CD14-positive monocyte (primary cell): ENCODE results near the gene EIF4A3. TPM values are rescaled to one million over a fixed set of nuclear protein-coding genes. Genes with fewer than 3 reads are reported as not detected.
A peak's percentile ranks its signal among the peaks of the same experiment; 100 is the strongest.

Source experiments
- DNase-seq, 3 donors: peaks; one replicate each; pipeline ENCODE4 v3.0.0-alpha.2; 2011 to 2022
- H2AFZ ChIP-seq: 2 replicates; pipeline ENCODE4 v1.6.0; 2012; ENCODE audit warnings: mild to moderate bottlenecking, low read depth, low read length, inconsistent platforms; ENCODE audit not compliant: insufficient read depth, poor library complexity, severe bottlenecking
- H3K27ac ChIP-seq, 2 donors: 1 replicate in 1 of 2; 2 replicates in 1 of 2; pipeline ENCODE4 v1.5.1; 2012 to 2013; ENCODE audit warnings: low read length in 2 of 2, control low read depth in 1 of 2, inconsistent platforms in 1 of 2, low read depth in 1 of 2, mild to moderate bottlenecking in 1 of 2
- H3K27me3 ChIP-seq, 2 donors: one replicate each; pipeline versions ENCODE4 v1.6.0 to v1.6.1; 2011 to 2013; ENCODE audit warnings: low read length in 2 of 2; ENCODE audit not compliant: control insufficient read depth in 2 of 2, insufficient read depth in 2 of 2
- H3K36me3 ChIP-seq, 2 donors: replicated peaks in 1 of 2; 1 replicate in 1 of 2; 2 replicates in 1 of 2; pipeline versions ENCODE4 v1.5.1 to v1.6.1; 2012 to 2013; ENCODE audit warnings: low read length in 2 of 2, control low read depth in 1 of 2, inconsistent platforms in 1 of 2, mild to moderate bottlenecking in 1 of 2; ENCODE audit not compliant: insufficient read depth in 2 of 2, control insufficient read depth in 1 of 2
- H3K4me1 ChIP-seq, 2 donors: 1 replicate in 1 of 2; 2 replicates in 1 of 2; pipeline versions ENCODE4 v1.5.1 to v1.6.1; 2012 to 2013; ENCODE audit warnings: low read length in 2 of 2, control low read depth in 1 of 2, inconsistent platforms in 1 of 2, mild to moderate bottlenecking in 1 of 2, moderate library complexity in 1 of 2; ENCODE audit not compliant: insufficient read depth in 2 of 2, control insufficient read depth in 1 of 2
- H3K4me2 ChIP-seq: replicated peaks from 2 replicates; pipeline ENCODE3; 2012; ENCODE audit warnings: low read length, moderate library complexity, mild to moderate bottlenecking; ENCODE audit not compliant: poor library complexity, severe bottlenecking; ENCODE audit errors: extremely low read depth
- H3K4me3 ChIP-seq, 3 experiments: fragments of 200-600 bp in 1 of 3; sonication (generic) in 1 of 3; replicated peaks in 1 of 3; 1 replicate in 2 of 3; 2 replicates in 1 of 3; pipeline ENCODE4 v1.5.1; 2011 to 2013; ENCODE audit warnings: low read length in 3 of 3, mild to moderate bottlenecking in 3 of 3, control low read depth in 2 of 3, low read depth in 2 of 3, inconsistent platforms in 1 of 3, moderate library complexity in 1 of 3
- H3K79me2 ChIP-seq: 2 replicates; pipeline ENCODE4 v1.6.0; 2012; ENCODE audit warnings: mild to moderate bottlenecking, control low read depth, inconsistent platforms, low read length, moderate library complexity; ENCODE audit not compliant: insufficient read depth
- H3K9ac ChIP-seq: 2 replicates; pipeline ENCODE4 v1.6.0; 2017; ENCODE audit warnings: low read length, mild to moderate bottlenecking; ENCODE audit not compliant: insufficient read depth, poor library complexity, severe bottlenecking
- H3K9me3 ChIP-seq, 2 donors: replicated peaks in 1 of 2; 1 replicate in 1 of 2; 2 replicates in 1 of 2; pipeline versions ENCODE4 v1.5.1 to v1.6.1; 2012 to 2013; ENCODE audit warnings: low read length in 2 of 2, control low read depth in 1 of 2; ENCODE audit not compliant: control insufficient read depth in 1 of 2, insufficient read depth in 1 of 2
- H4K20me1 ChIP-seq: 2 replicates; pipeline ENCODE4 v1.6.0; 2012; ENCODE audit warnings: mild to moderate bottlenecking, low read length, control low read depth, moderate library complexity; ENCODE audit not compliant: insufficient read depth
- H3K27ac Mint-ChIP-seq, 7 donors: one replicate each; pipeline ENCODE4 v1.8.0; 2020; ENCODE audit warnings: mild to moderate bottlenecking in 7 of 7, mixed read lengths in 7 of 7, moderate library complexity in 6 of 7, inconsistent platforms in 2 of 7
- H3K27me3 Mint-ChIP-seq, 3 donors: one replicate each; pipeline ENCODE4 v1.8.0; 2021 to 2022; ENCODE audit warnings: low read depth in 3 of 3, mild to moderate bottlenecking in 3 of 3, mixed read lengths in 3 of 3, moderate library complexity in 3 of 3, inconsistent platforms in 1 of 3
- H3K36me3 Mint-ChIP-seq, 2 donors: one replicate each; pipeline ENCODE4 v1.8.0; 2020; ENCODE audit warnings: mixed read lengths in 2 of 2, inconsistent platforms in 1 of 2, mild to moderate bottlenecking in 1 of 2
- H3K4me1 Mint-ChIP-seq: one replicate; pipeline ENCODE4 v1.8.0; 2020; ENCODE audit warnings: mild to moderate bottlenecking, mixed read lengths
- H3K4me3 Mint-ChIP-seq, 2 donors: one replicate each; pipeline ENCODE4 v1.8.0; 2020; ENCODE audit warnings: mild to moderate bottlenecking in 2 of 2, mixed read lengths in 2 of 2, moderate library complexity in 1 of 2
- H3K9me3 Mint-ChIP-seq, 7 donors: one replicate each; pipeline ENCODE4 v1.8.0; 2020 to 2022; ENCODE audit warnings: mixed read lengths in 7 of 7, mild to moderate bottlenecking in 6 of 7, moderate library complexity in 6 of 7, inconsistent platforms in 2 of 7
- CTCF ChIP-seq: fragments of 200-600 bp; IDR thresholded peaks from one replicate; pipeline ENCODE4 v1.8.0; 2022; ENCODE audit warnings: antibody characterized with exemption, mild to moderate bottlenecking
- WGBS: methylation state at CpG from one replicate; pipeline ENCODE4 v1.1.5; 2013; ENCODE audit warnings: missing lambda C conversion rate; ENCODE audit not compliant: insufficient coverage; 5-methylcytosine and 5-hydroxymethylcytosine counted together
- intact Hi-C, 2 donors: fragments of 100-400 bp; cut with micrococcal nuclease; formaldehyde crosslinking; loops; one replicate each; pipeline versions ENCODE4 v1.15.0 to v1.15.1; 2023
- polyA plus RNA-seq, 3 donors: library from polyadenylated mRNA; depleted of rRNA in 1 of 3; unstranded in 2 of 3; stranded (reverse) in 1 of 3; fragments of 300-500 nt in 2 of 3; fragments of >200 nt in 1 of 3; fragmentation: Illumina TruSeq in 2 of 3; gene quantifications; 1 replicate in 2 of 3; 2 replicates in 1 of 3; pipeline ENCODE4 v1.2.3, GENCODE V29; 2012 to 2021

Gene EIF4A3
- polyA plus RNA-seq, 3 donors = 101 to 180 (median 106) TPM

- 93% methylated on average over 20 of the region's 23 CpGs for WGBS
- no peak for TF ChIP-seq CTCF
- H4K20me1 ChIP-seq = peaks cover 11% of the 10 kb centered on the region
- H3K36me3 ChIP-seq = no peaks in the 10 kb centered on the region
- no peak for DNase-seq
- no peaks in the 10 kb centered on the region for H3K9me3 ChIP-seq
- H3K4me2 ChIP-seq = no peak overlapping the region
- Mint-ChIP-seq H3K27me3 (peaks cover 1 to 6% (median 4%) of the 10 kb centered on the region in 3 donors), H3K4me3 (no peak overlapping the region), H3K36me3 (no peaks in the 10 kb centered on the region), H3K27ac (peak overlapping the region in 2 of 7 donors; percentile 22 to 37), H3K9me3 (peaks cover 0 to 2% (median 0%) of the 10 kb centered on the region in 7 donors), H3K4me1 (peaks cover 44% of the 10 kb centered on the region)
- no peak overlapping the region for H2AFZ ChIP-seq
- peaks cover 12% of the 10 kb centered on the region for H3K79me2 ChIP-seq
- intact Hi-C loops = no loop called here
- no peak overlapping the region for H3K9ac ChIP-seq
- H3K27me3 ChIP-seq = no peaks in the 10 kb centered on the region
- no peak overlapping the region for H3K27ac ChIP-seq
- H3K4me3 ChIP-seq = no peak overlapping the region
- H3K4me1 ChIP-seq = peaks cover 39 to 44% of the 10 kb centered on the region in 2 donors
Observed at GRCh38 chr17:80097844-80098691, 48.9 kb downstream of the EIF4A3 start.

- Histone ChIP-seq H3K4me3 (no peak overlapping the region), H3K4me1 (peaks cover 37 to 44% of the 10 kb centered on the region in 2 donors), H3K9me3 (no peaks in the 10 kb centered on the region), H3K27me3 (no peaks in the 10 kb centered on the region), H3K4me2 (no peak overlapping the region), H4K20me1 (peaks cover 2% of the 10 kb centered on the region), H3K36me3 (no peaks in the 10 kb centered on the region), H2AFZ (no peak overlapping the region), H3K79me2 (peaks cover 6% of the 10 kb centered on the region), H3K9ac (no peak overlapping the region), H3K27ac (no peak overlapping the region)
- peak overlapping the region in 2 of 7 donors; percentile 6 to 22 for H3K27ac Mint-ChIP-seq
- H3K36me3 Mint-ChIP-seq = no peaks in the 10 kb centered on the region
- WGBS = 98% methylated on average over 13 of the region's 17 CpGs
- peaks cover 44% of the 10 kb centered on the region for H3K4me1 Mint-ChIP-seq
- peaks cover 0 to 2% (median 0%) of the 10 kb centered on the region in 7 donors for H3K9me3 Mint-ChIP-seq
- no peak overlapping the region for H3K4me3 Mint-ChIP-seq
- no peak for DNase-seq
- no peak for TF ChIP-seq CTCF
- peaks cover 1 to 6% (median 4%) of the 10 kb centered on the region in 3 donors for H3K27me3 Mint-ChIP-seq
- intact Hi-C loops = no loop called here
Observed at GRCh38 chr17:80097127-80097621, 49.8 kb downstream of the EIF4A3 start.
